SK-N-MC (cell line): ENCODE measurements around the gene ZFYVE28.
"Not testable (repeated sequence)": the region's sequence is repeated elsewhere in the genome, so short reads cannot be mapped to it uniquely, and the experiment has no call there.

ENCODE experiments used
- EZH2 ChIP-seq: fragments of 200-600 bp; sonication (generic); IDR thresholded peaks from one replicate; pipeline ENCODE4 v1.6.1; 2017; ENCODE audit warnings: antibody characterized with exemption
- FOXP2 ChIP-seq: optimal IDR thresholded peaks from 2 replicates; pipeline ENCODE3; 2011; ENCODE audit warnings: mild to moderate bottlenecking, moderate library complexity; ENCODE audit not compliant: insufficient read depth; ENCODE audit errors: extremely low read length, control extremely low read depth

GRCh38 chr4:2275044-2275397 is 143.4 kb downstream of the ZFYVE28 start:
- TF ChIP-seq EZH2, FOXP2: not testable (repeated sequence)
